Measurements from ENCODE around the gene MGAT4C. TPM values are rescaled to one million over a fixed set of nuclear protein-coding genes. Genes with fewer than 3 reads are reported as not detected.
"Not testable (repeated sequence)": the region's sequence is repeated elsewhere in the genome, so short reads cannot be mapped to it uniquely, and the experiment has no call there.

Gene MGAT4C
- total and polyA plus RNA-seq, 2 donors (not counting 3 experiments of a cell fraction or from before 2014, with no cell fraction given) = not detected

DNA sequence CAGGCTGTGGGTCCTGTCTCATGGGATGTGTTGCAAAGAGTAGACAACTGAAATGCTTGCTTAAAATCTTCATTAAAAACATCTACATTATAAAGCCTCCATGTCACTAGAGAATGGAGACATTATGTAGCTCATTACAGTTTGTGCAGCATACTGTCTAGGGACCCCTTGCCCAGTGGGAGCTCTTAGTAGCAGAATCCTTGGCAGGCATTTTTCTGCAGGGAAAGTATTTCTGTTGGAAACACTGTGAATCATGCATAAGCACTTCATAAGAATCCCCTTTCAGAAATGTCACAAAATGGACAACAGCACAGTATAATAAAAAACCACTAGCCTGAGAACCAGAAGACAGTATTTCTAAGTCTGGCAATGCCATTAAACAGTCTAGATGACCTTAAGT lies 174.3 kb downstream of the MGAT4C start:
- intact Hi-C loops (cut with micrococcal nuclease) (no loop called here), dilution Hi-C loops (cut with MboI; ENCODE audit: extremely low pct_ligation_motif_present, low sequenced_read_pairs) (no loop called here)
- POLR2A ChIA-PET = no interaction called here

DNA sequence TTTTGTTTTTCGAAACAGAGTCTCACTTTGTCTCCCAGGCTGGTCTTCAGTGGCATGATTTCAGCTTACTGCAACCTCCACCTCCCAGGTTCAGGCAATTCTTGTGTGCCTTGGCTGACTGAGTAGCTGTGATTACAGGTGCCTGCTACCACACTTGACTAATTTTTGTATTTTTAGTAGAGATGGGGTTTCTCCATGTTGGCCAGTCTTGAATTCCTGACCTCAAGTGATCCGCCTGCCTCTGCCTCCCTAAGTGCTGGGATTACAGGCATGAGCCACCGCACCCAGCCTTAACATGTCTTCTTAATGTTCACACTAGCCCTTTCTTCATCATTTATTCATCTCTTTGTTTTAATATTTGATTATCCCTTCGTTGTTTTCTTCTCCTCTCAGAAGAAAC lies 197.1 kb downstream of the MGAT4C start:
- H3K27me3 ChIP-seq (ENCODE audit: control insufficient read depth in 2 of 2, insufficient read depth in 2 of 2, low read length in 2 of 2); H3K9me3 ChIP-seq (replicated peaks; ENCODE audit: control insufficient read depth, insufficient read depth, low read length); POLR2A ChIA-PET; DNase-seq (ENCODE audit: low read depth, low spot score); intact Hi-C loops (cut with micrococcal nuclease); BruUV-seq (replicated peaks); CTCF ChIA-PET; H3K4me3 ChIP-seq (replicated peaks in 1 of 3; ENCODE audit: insufficient read depth in 1 of 3, low read depth in 1 of 3, low read length in 3 of 3); dilution Hi-C loops (cut with MboI; ENCODE audit: extremely low pct_ligation_motif_present, low sequenced_read_pairs); H2AFZ ChIP-seq (ENCODE audit: low read depth, low read length); H3K9me1 ChIP-seq (replicated peaks; ENCODE audit: control insufficient read depth, extremely low read depth, insufficient read depth, low read length); H3K4me1 ChIP-seq (ENCODE audit: control insufficient read depth, extremely low read depth, insufficient read depth, low read length); H3K4me2 ChIP-seq (ENCODE audit: insufficient read depth, low read length); H3K79me2 ChIP-seq (ENCODE audit: control insufficient read depth, insufficient read depth, low read length); H3K27ac ChIP-seq (ENCODE audit: insufficient read depth, low read depth, low read length); H4K20me1 ChIP-seq (replicated peaks; ENCODE audit: control insufficient read depth, extremely low read depth, insufficient read depth, low read length); H3K36me3 ChIP-seq (ENCODE audit: control insufficient read depth in 2 of 2, extremely low read depth in 1 of 2, insufficient read depth in 2 of 2, low read length in 2 of 2); FAIRE-seq; H3K9ac ChIP-seq (replicated peaks; ENCODE audit: extremely low read depth, insufficient read depth, low read length): not testable (repeated sequence)

More for the DNA sequence above, 174.3 kb downstream of the MGAT4C start:
- no peak overlapping the region for H3K4me2 ChIP-seq (ENCODE audit: insufficient read depth, low read length)
- no peaks in the 10 kb centered on the region for H3K79me2 ChIP-seq (ENCODE audit: control insufficient read depth, insufficient read depth, low read length)
- H3K4me3 ChIP-seq (replicated peaks in 1 of 3; ENCODE audit: insufficient read depth in 1 of 3, low read depth in 1 of 3, low read length in 3 of 3) = no peak overlapping the region
- CTCF ChIA-PET = interaction anchor here (1.4 kb wide), 1 partner anchor 10 kb away, joined by 7 read pairs; no protein-coding TSS in a partner anchor
- no peaks in the 10 kb centered on the region for H4K20me1 ChIP-seq (replicated peaks; ENCODE audit: control insufficient read depth, extremely low read depth, insufficient read depth, low read length)
- no peaks in the 10 kb centered on the region for H3K36me3 ChIP-seq (ENCODE audit: control insufficient read depth in 2 of 2, extremely low read depth in 1 of 2, insufficient read depth in 2 of 2, low read length in 2 of 2)
- no TSS peak for BruUV-seq (replicated peaks)
- no peaks in the 10 kb centered on the region for H3K27me3 ChIP-seq (ENCODE audit: control insufficient read depth in 2 of 2, insufficient read depth in 2 of 2, low read length in 2 of 2)
- FAIRE-seq (no peak), DNase-seq (ENCODE audit: low read depth, low spot score) (no peak)
- H3K4me1 ChIP-seq (ENCODE audit: control insufficient read depth, extremely low read depth, insufficient read depth, low read length) = no peaks in the 10 kb centered on the region
- H3K9ac ChIP-seq (replicated peaks; ENCODE audit: extremely low read depth, insufficient read depth, low read length) = no peak overlapping the region
- TF ChIP-seq MYC (IDR thresholded peaks at IDR 0.05; ENCODE audit: low read depth, low read length) (no peak), GATA2 (IDR thresholded peaks at IDR 0.05; ENCODE audit: insufficient read depth, insufficient read length, low read depth, low read length) (no peak), EZH2 (IDR thresholded peaks at IDR 0.05; ENCODE audit: borderline replicate concordance, low read depth, low read length, severe bottlenecking) (no peak), FOS (IDR thresholded peaks at IDR 0.05; ENCODE audit: borderline replicate concordance, insufficient read depth, low read length) (no peak), POLR2AphosphoS5 (IDR thresholded peaks at IDR 0.05; ENCODE audit: insufficient read depth, low read depth, low read length) (no peak), POLR2A (IDR thresholded peaks at IDR 0.05; ENCODE audit: low read depth, low read length) (no peak), JUN (IDR thresholded peaks at IDR 0.05; ENCODE audit: borderline replicate concordance, insufficient read depth, insufficient read length, low read depth) (no peak)
- TF ChIP-seq, protein P1, sequence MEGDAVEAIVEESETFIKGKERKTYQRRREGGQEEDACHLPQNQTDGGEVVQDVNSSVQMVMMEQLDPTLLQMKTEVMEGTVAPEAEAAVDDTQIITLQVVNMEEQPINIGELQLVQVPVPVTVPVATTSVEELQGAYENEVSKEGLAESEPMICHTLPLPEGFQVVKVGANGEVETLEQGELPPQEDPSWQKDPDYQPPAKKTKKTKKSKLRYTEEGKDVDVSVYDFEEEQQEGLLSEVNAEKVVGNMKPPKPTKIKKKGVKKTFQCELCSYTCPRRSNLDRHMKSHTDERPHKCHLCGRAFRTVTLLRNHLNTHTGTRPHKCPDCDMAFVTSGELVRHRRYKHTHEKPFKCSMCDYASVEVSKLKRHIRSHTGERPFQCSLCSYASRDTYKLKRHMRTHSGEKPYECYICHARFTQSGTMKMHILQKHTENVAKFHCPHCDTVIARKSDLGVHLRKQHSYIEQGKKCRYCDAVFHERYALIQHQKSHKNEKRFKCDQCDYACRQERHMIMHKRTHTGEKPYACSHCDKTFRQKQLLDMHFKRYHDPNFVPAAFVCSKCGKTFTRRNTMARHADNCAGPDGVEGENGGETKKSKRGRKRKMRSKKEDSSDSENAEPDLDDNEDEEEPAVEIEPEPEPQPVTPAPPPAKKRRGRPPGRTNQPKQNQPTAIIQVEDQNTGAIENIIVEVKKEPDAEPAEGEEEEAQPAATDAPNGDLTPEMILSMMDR (IDR thresholded peaks at IDR 0.05; ENCODE audit: extremely low read depth in 1 of 2, insufficient read depth in 1 of 2, low read depth in 1 of 2, low read length in 2 of 2) = no peak
- TF ChIP-seq, protein P2, sequence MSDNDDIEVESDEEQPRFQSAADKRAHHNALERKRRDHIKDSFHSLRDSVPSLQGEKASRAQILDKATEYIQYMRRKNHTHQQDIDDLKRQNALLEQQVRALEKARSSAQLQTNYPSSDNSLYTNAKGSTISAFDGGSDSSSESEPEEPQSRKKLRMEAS (IDR thresholded peaks at IDR 0.05; ENCODE audit: insufficient read depth, insufficient read length) = no peak
- H3K9me1 ChIP-seq (replicated peaks; ENCODE audit: control insufficient read depth, extremely low read depth, insufficient read depth, low read length) = no peaks in the 10 kb centered on the region
- H3K27ac ChIP-seq (ENCODE audit: insufficient read depth, low read depth, low read length) = no peak overlapping the region
- H3K9me3 ChIP-seq (replicated peaks; ENCODE audit: control insufficient read depth, insufficient read depth, low read length) = no peaks in the 10 kb centered on the region
- H2AFZ ChIP-seq (ENCODE audit: low read depth, low read length) = no peak overlapping the region

Data from endothelial cell of umbilical vein (primary cell).